Fibroblast of the aortic adventitia (primary cell): ENCODE data around the gene CAMTA1. TPM values are rescaled to one million over a fixed set of nuclear protein-coding genes. Genes with fewer than 3 reads are reported as not detected.
"Not testable (repeated sequence)": the region's sequence is repeated elsewhere in the genome, so short reads cannot be mapped to it uniquely, and the experiment has no call there.

Experiments
- DNase-seq: peaks from one replicate; pipeline ENCODE4 v3.0.0-alpha.2; 2010; ENCODE audit warnings: low read depth
- H3K4me3 ChIP-seq: 2 replicates; pipeline ENCODE4 v1.5.1; 2011; ENCODE audit warnings: low read depth, mild to moderate bottlenecking, control low read depth, low read length, moderate library complexity
- total RNA-seq: library from RNA; depleted of rRNA; stranded (reverse); fragments of >200 nt; gene quantifications from 2 replicates; pipeline ENCODE4 v1.2.3, GENCODE V29; 2012; ENCODE audit warnings: low replicate concordance
- TF ChIP-seq, protein P1 (sequence below): IDR thresholded peaks from 2 replicates; pipeline ENCODE4 v1.5.1; 2011; ENCODE audit warnings: mild to moderate bottlenecking, low read length, control low read depth, inconsistent platforms; ENCODE audit not compliant: insufficient read depth

The CAMTA1 gene
- total RNA-seq, 1 donor = 91.9 TPM

GRCh38 chr1:7380712-7381111 lies 595.5 kb downstream of the CAMTA1 start:
- no peak for DNase-seq
- no peak overlapping the region for H3K4me3 ChIP-seq
- TF ChIP-seq, protein P1, sequence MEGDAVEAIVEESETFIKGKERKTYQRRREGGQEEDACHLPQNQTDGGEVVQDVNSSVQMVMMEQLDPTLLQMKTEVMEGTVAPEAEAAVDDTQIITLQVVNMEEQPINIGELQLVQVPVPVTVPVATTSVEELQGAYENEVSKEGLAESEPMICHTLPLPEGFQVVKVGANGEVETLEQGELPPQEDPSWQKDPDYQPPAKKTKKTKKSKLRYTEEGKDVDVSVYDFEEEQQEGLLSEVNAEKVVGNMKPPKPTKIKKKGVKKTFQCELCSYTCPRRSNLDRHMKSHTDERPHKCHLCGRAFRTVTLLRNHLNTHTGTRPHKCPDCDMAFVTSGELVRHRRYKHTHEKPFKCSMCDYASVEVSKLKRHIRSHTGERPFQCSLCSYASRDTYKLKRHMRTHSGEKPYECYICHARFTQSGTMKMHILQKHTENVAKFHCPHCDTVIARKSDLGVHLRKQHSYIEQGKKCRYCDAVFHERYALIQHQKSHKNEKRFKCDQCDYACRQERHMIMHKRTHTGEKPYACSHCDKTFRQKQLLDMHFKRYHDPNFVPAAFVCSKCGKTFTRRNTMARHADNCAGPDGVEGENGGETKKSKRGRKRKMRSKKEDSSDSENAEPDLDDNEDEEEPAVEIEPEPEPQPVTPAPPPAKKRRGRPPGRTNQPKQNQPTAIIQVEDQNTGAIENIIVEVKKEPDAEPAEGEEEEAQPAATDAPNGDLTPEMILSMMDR = no peak

DNA sequence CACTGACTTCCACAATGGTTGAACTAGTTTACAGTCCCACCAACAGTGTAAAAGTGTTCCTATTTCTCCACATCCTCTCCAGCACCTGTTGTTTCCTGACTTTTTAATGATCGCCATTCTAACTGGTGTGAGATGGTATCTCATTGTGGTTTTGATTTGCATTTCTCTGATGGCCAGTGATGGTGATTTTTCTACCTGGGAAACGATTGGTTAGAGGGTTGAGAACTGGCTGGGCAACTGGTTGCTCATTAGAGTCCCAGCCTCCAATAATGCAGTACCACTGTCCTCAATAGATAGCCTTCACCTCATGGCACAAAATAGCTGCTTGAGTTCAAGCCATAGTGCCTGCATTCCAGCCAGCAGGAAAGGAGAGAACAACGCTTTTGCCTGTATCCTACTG lies 596.5 kb downstream of the CAMTA1 start:
- not testable (repeated sequence) for H3K4me3 ChIP-seq, DNase-seq

DNA sequence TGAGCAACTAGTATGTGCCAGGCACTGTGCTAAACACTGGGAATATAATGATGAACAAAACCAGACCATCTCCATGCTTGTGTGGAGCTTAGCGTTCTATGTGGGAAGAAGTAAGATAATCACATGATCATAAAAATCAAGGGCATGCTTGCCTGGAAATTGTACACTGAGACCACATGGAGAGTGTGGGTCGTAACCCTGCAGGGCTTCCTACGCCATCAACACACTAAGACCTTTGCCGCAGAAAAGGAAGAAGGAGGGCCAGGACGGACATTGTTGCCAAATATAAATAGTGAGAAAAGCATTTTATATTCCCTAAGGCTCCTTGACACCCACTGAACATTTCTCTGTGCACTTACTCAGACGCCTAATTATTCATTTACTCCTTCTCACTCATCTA lies 597.7 kb downstream of the CAMTA1 start:
- TF ChIP-seq, protein P1 = no peak
- H3K4me3 ChIP-seq = no peak overlapping the region
- DNase-seq = no peak

- no peak for DNase-seq
- TF ChIP-seq, protein P1 = no peak
- H3K4me3 ChIP-seq = no peak overlapping the region
Observed at GRCh38 chr1:7383671-7384520, 598.6 kb downstream of the CAMTA1 start.

DNA sequence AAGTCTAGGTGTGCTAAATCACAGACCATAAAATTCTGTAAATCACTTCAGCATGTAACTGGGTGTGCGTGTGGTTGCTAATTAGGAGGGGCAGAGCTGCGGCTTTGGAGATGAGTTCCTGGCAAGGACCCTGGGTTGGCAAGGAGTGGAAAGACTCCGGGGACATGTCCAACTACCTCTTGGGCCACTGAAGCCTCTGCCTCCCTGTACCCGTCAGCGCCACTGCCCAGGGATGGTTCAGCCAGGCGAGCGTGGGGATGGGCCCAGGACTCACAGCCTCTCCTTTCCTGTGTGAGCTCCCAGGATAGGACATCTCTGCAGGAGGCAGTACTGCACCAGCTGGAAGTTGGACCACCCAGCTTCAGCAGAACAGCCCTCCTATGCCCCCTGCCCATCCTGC lies 599.4 kb downstream of the CAMTA1 start:
- no peak overlapping the region for H3K4me3 ChIP-seq
- TF ChIP-seq, protein P1 = no peak
- no peak for DNase-seq

- no peak for DNase-seq
- no peak overlapping the region for H3K4me3 ChIP-seq
- TF ChIP-seq, protein P1 = no peak
Observed at GRCh38 chr1:7385471-7386225, 600.4 kb downstream of the CAMTA1 start.
